ENCODE results near the gene GLI1.
"Not testable (repeated sequence)": the region's sequence is repeated elsewhere in the genome, so short reads cannot be mapped to it uniquely, and the experiment has no call there.

The GLI1 gene

GRCh38 chr12:57495051-57495701 is 35.6 kb downstream of the GLI1 start:
- H3K4me3 ChIP-seq; H3K4me1 ChIP-seq; in situ Hi-C loops (cut with MboI; ENCODE audit: low sequenced_read_pairs); DNase-seq (ENCODE audit: low spot score in 2 of 2); H3K9me3 ChIP-seq; H3K27me3 ChIP-seq (ENCODE audit: low read depth): not testable (repeated sequence)
- H3K36me3 ChIP-seq (replicated peaks): peaks cover 81% of the 10 kb centered on the region

- H3K4me1 ChIP-seq: no peaks in the 10 kb centered on the region
- in situ Hi-C loops (cut with MboI; ENCODE audit: low sequenced_read_pairs): no loop called here
- peak in 1 of 2 experiments; percentile 2 for DNase-seq (ENCODE audit: low spot score in 2 of 2)
- no peak overlapping the region for H3K4me3 ChIP-seq
- H3K27me3 ChIP-seq (ENCODE audit: low read depth): no peaks in the 10 kb centered on the region
- H3K36me3 ChIP-seq (replicated peaks): peaks cover 83% of the 10 kb centered on the region
- no peaks in the 10 kb centered on the region for H3K9me3 ChIP-seq
These were observed 37.2 kb downstream of the GLI1 start for GRCh38 chr12:57496822-57497221.

- peaks cover 83% of the 10 kb centered on the region for H3K36me3 ChIP-seq (replicated peaks)
- in situ Hi-C loops (cut with MboI; ENCODE audit: low sequenced_read_pairs): no loop called here
- no peaks in the 10 kb centered on the region for H3K4me1 ChIP-seq
- H3K4me3 ChIP-seq: no peak overlapping the region
- no peaks in the 10 kb centered on the region for H3K27me3 ChIP-seq (ENCODE audit: low read depth)
- DNase-seq (ENCODE audit: low spot score in 2 of 2): no peak
- no peaks in the 10 kb centered on the region for H3K9me3 ChIP-seq
These were observed 37.9 kb downstream of the GLI1 start for GRCh38 chr12:57497223-57498131.

- peak in 1 of 2 experiments; percentile 1 for DNase-seq (ENCODE audit: low spot score in 2 of 2)
- Histone ChIP-seq H3K4me1 (no peaks in the 10 kb centered on the region), H3K36me3 (replicated peaks) (peaks cover 83% of the 10 kb centered on the region), H3K27me3 (ENCODE audit: low read depth) (no peaks in the 10 kb centered on the region), H3K4me3 (no peak overlapping the region), H3K9me3 (no peaks in the 10 kb centered on the region)
- in situ Hi-C loops (cut with MboI; ENCODE audit: low sequenced_read_pairs): no loop called here
These were observed 38.5 kb downstream of the GLI1 start for GRCh38 chr12:57498132-57498502.

- no peak overlapping the region for H3K4me3 ChIP-seq
- DNase-seq (ENCODE audit: low spot score in 2 of 2): peak in 1 of 2 experiments; percentile 1
- H3K36me3 ChIP-seq (replicated peaks): peaks cover 86% of the 10 kb centered on the region
- no peaks in the 10 kb centered on the region; the same call in 1 of the 2 replicates for H3K4me1 ChIP-seq
- no peaks in the 10 kb centered on the region for H3K27me3 ChIP-seq (ENCODE audit: low read depth)
- no peaks in the 10 kb centered on the region for H3K9me3 ChIP-seq
- in situ Hi-C loops (cut with MboI; ENCODE audit: low sequenced_read_pairs): no loop called here
These were observed 39.0 kb downstream of the GLI1 start for GRCh38 chr12:57498571-57498970.

- in situ Hi-C loops (cut with MboI; ENCODE audit: low sequenced_read_pairs): no loop called here
- no peak for DNase-seq (ENCODE audit: low spot score in 2 of 2)
- Histone ChIP-seq H3K27me3 (ENCODE audit: low read depth) (no peaks in the 10 kb centered on the region), H3K4me1 (peaks cover 8% of the 10 kb centered on the region), H3K9me3 (no peaks in the 10 kb centered on the region), H3K36me3 (replicated peaks) (peaks cover 94% of the 10 kb centered on the region), H3K4me3 (no peak overlapping the region)
These were observed 40.6 kb downstream of the GLI1 start for GRCh38 chr12:57500213-57500612.

- DNase-seq (ENCODE audit: low spot score in 2 of 2); H3K4me1 ChIP-seq; H3K9me3 ChIP-seq; in situ Hi-C loops (cut with MboI; ENCODE audit: low sequenced_read_pairs); H3K27me3 ChIP-seq (ENCODE audit: low read depth); H3K4me3 ChIP-seq: not testable (repeated sequence)
- peaks cover 89% of the 10 kb centered on the region for H3K36me3 ChIP-seq (replicated peaks)
These were observed 42.9 kb downstream of the GLI1 start for GRCh38 chr12:57502311-57502969.

GRCh38 chr12:57506541-57506940 is 47.0 kb downstream of the GLI1 start:
- DNase-seq (ENCODE audit: low spot score in 2 of 2); H3K4me1 ChIP-seq; H3K9me3 ChIP-seq; H3K4me3 ChIP-seq; in situ Hi-C loops (cut with MboI; ENCODE audit: low sequenced_read_pairs); H3K27me3 ChIP-seq (ENCODE audit: low read depth): not testable (repeated sequence)
- H3K36me3 ChIP-seq (replicated peaks): peaks cover 79% of the 10 kb centered on the region

- H3K9me3 ChIP-seq; H3K27me3 ChIP-seq (ENCODE audit: low read depth); in situ Hi-C loops (cut with MboI; ENCODE audit: low sequenced_read_pairs); H3K4me1 ChIP-seq; DNase-seq (ENCODE audit: low spot score in 2 of 2); H3K4me3 ChIP-seq: not testable (repeated sequence)
- peaks cover 79% of the 10 kb centered on the region for H3K36me3 ChIP-seq (replicated peaks)
These were observed 48.2 kb downstream of the GLI1 start for GRCh38 chr12:57507796-57508195.

GRCh38 chr12:57511161-57511560 is 51.6 kb downstream of the GLI1 start:
- in situ Hi-C loops (cut with MboI; ENCODE audit: low sequenced_read_pairs): no loop called here
- DNase-seq (ENCODE audit: low spot score in 2 of 2): no peak
- no peaks in the 10 kb centered on the region for H3K4me1 ChIP-seq
- no peaks in the 10 kb centered on the region for H3K9me3 ChIP-seq
- peaks cover 80% of the 10 kb centered on the region for H3K36me3 ChIP-seq (replicated peaks)
- no peaks in the 10 kb centered on the region for H3K27me3 ChIP-seq (ENCODE audit: low read depth)
- H3K4me3 ChIP-seq: no peak overlapping the region

- no peaks in the 10 kb centered on the region for H3K9me3 ChIP-seq
- H3K4me1 ChIP-seq: no peaks in the 10 kb centered on the region
- in situ Hi-C loops (cut with MboI; ENCODE audit: low sequenced_read_pairs): no loop called here
- no peak overlapping the region for H3K4me3 ChIP-seq
- H3K36me3 ChIP-seq (replicated peaks): peaks cover 81% of the 10 kb centered on the region
- no peak for DNase-seq (ENCODE audit: low spot score in 2 of 2)
- H3K27me3 ChIP-seq (ENCODE audit: low read depth): no peaks in the 10 kb centered on the region
These were observed 52.2 kb downstream of the GLI1 start for GRCh38 chr12:57511588-57512325.

- no peak overlapping the region for H3K4me3 ChIP-seq
- in situ Hi-C loops (cut with MboI; ENCODE audit: low sequenced_read_pairs): no loop called here
- H3K27me3 ChIP-seq (ENCODE audit: low read depth): no peaks in the 10 kb centered on the region
- peaks cover 90% of the 10 kb centered on the region for H3K36me3 ChIP-seq (replicated peaks)
- DNase-seq (ENCODE audit: low spot score in 2 of 2): no peak
- no peaks in the 10 kb centered on the region for H3K9me3 ChIP-seq
- no peaks in the 10 kb centered on the region; the same call in 1 of the 2 replicates for H3K4me1 ChIP-seq
These were observed 53.1 kb downstream of the GLI1 start for GRCh38 chr12:57512665-57513064.

GRCh38 chr12:57513266-57513665 is 53.7 kb downstream of the GLI1 start:
- in situ Hi-C loops (cut with MboI; ENCODE audit: low sequenced_read_pairs): no loop called here
- H3K4me3 ChIP-seq: no peak overlapping the region
- no peak for DNase-seq (ENCODE audit: low spot score in 2 of 2)
- peaks cover 3% of the 10 kb centered on the region for H3K4me1 ChIP-seq
- H3K9me3 ChIP-seq: no peaks in the 10 kb centered on the region
- peaks cover 96% of the 10 kb centered on the region for H3K36me3 ChIP-seq (replicated peaks)
- H3K27me3 ChIP-seq (ENCODE audit: low read depth): no peaks in the 10 kb centered on the region

All from HAP-1 (cell line).